Trophoblast cell (in vitro differentiated cells and primary cell): ENCODE data around the gene CALM3.
A peak's percentile ranks its signal among the peaks of the same experiment; 100 is the strongest.

Experiments used
- DNase-seq, 2 donors: peaks; one replicate each; pipeline ENCODE4 v3.0.0-alpha.2; 2016
- H2AFZ ChIP-seq: 2 replicates; pipeline ENCODE4 v1.6.1; 2013; ENCODE audit warnings: low read length, moderate library complexity, mild to moderate bottlenecking; ENCODE audit not compliant: insufficient read depth, poor library complexity
- H2AK5ac ChIP-seq: 2 replicates; pipeline ENCODE4 v1.6.1; 2013; ENCODE audit warnings: mild to moderate bottlenecking, low read length
- H2BK120ac ChIP-seq: 2 replicates; pipeline ENCODE4 v1.6.1; 2013; ENCODE audit warnings: low read length, mild to moderate bottlenecking, moderate library complexity; ENCODE audit not compliant: insufficient read depth, poor library complexity
- H2BK12ac ChIP-seq: 2 replicates; pipeline ENCODE4 v1.6.1; 2013; ENCODE audit warnings: mild to moderate bottlenecking, low read length, moderate library complexity
- H2BK5ac ChIP-seq: 2 replicates; pipeline ENCODE4 v1.6.1; 2013; ENCODE audit warnings: low read length, low read depth, moderate library complexity, mild to moderate bottlenecking; ENCODE audit not compliant: poor library complexity
- H3K14ac ChIP-seq: 2 replicates; pipeline ENCODE4 v1.6.1; 2013; ENCODE audit warnings: mild to moderate bottlenecking, low read length
- H3K18ac ChIP-seq: 2 replicates; pipeline ENCODE4 v1.6.1; 2013; ENCODE audit warnings: mild to moderate bottlenecking, low read length
- H3K23ac ChIP-seq: 2 replicates; pipeline ENCODE4 v1.6.1; 2013; ENCODE audit warnings: low read length
- H3K27ac ChIP-seq: 2 replicates; pipeline ENCODE4 v1.5.1; 2013; ENCODE audit warnings: low read depth, mild to moderate bottlenecking, inconsistent platforms, low read length, moderate library complexity
- H3K27me3 ChIP-seq: 2 replicates; pipeline ENCODE4 v1.6.1; 2013; ENCODE audit warnings: inconsistent platforms, mild to moderate bottlenecking, low read length, moderate library complexity; ENCODE audit not compliant: insufficient read depth
- H3K36me3 ChIP-seq, 2 experiments: 1 replicate in 1 of 2; 2 replicates in 1 of 2; pipeline ENCODE4 v1.6.1; 2013; ENCODE audit warnings: low read length in 2 of 2, mild to moderate bottlenecking in 2 of 2, moderate library complexity in 1 of 2; ENCODE audit not compliant: insufficient read depth in 2 of 2, control insufficient read depth in 1 of 2
- H3K4ac ChIP-seq: 2 replicates; pipeline ENCODE4 v1.6.1; 2013; ENCODE audit warnings: low read depth, mild to moderate bottlenecking, low read length, moderate library complexity
- H3K4me1 ChIP-seq, 2 experiments: 1 replicate in 1 of 2; 2 replicates in 1 of 2; pipeline ENCODE4 v1.6.1; 2013; ENCODE audit warnings: low read length in 2 of 2, mild to moderate bottlenecking in 2 of 2, moderate library complexity in 1 of 2; ENCODE audit not compliant: insufficient read depth in 2 of 2, control insufficient read depth in 1 of 2
- H3K4me2 ChIP-seq: 2 replicates; pipeline ENCODE4 v1.6.1; 2013; ENCODE audit warnings: inconsistent platforms, mild to moderate bottlenecking, low read length, moderate library complexity
- H3K4me3 ChIP-seq: 2 replicates; pipeline ENCODE4 v1.5.1; 2013; ENCODE audit warnings: mild to moderate bottlenecking, low read depth, low read length, inconsistent platforms
- H3K79me1 ChIP-seq: one replicate; pipeline ENCODE4 v1.6.1; 2013; ENCODE audit warnings: low read length
- H3K79me2 ChIP-seq: 2 replicates; pipeline ENCODE4 v1.6.1; 2013; ENCODE audit warnings: low read length, mild to moderate bottlenecking; ENCODE audit not compliant: control insufficient read depth, insufficient read depth, poor library complexity
- H3K9ac ChIP-seq: 2 replicates; pipeline ENCODE4 v1.6.1; 2013; ENCODE audit warnings: mild to moderate bottlenecking, low read length
- H3K9me3 ChIP-seq: 2 replicates; pipeline ENCODE4 v1.6.1; 2013; ENCODE audit warnings: low read depth, mild to moderate bottlenecking, control low read depth, inconsistent platforms, low read length; ENCODE audit not compliant: insufficient read depth
- H4K12ac ChIP-seq: 2 replicates; pipeline ENCODE4 v1.6.1; 2013; ENCODE audit warnings: low read depth, mild to moderate bottlenecking, low read length, moderate library complexity
- H4K8ac ChIP-seq: 2 replicates; pipeline ENCODE4 v1.6.1; 2013; ENCODE audit warnings: low read depth, mild to moderate bottlenecking, low read length, moderate library complexity
- H4K91ac ChIP-seq: one replicate; pipeline ENCODE4 v1.6.1; 2013; ENCODE audit warnings: low read depth, mild to moderate bottlenecking, low read length, moderate library complexity
- WGBS: extraction: QIAGEN DNeasy Blood & Tissue Kit; methylation state at CpG from one replicate; pipeline ENCODE4 v1.1.7; 2013; ENCODE audit warnings: missing lambda C conversion rate; ENCODE audit not compliant: insufficient read length, insufficient coverage; ENCODE audit errors: extremely low coverage; 5-methylcytosine and 5-hydroxymethylcytosine counted together

CALM3 gene

DNA sequence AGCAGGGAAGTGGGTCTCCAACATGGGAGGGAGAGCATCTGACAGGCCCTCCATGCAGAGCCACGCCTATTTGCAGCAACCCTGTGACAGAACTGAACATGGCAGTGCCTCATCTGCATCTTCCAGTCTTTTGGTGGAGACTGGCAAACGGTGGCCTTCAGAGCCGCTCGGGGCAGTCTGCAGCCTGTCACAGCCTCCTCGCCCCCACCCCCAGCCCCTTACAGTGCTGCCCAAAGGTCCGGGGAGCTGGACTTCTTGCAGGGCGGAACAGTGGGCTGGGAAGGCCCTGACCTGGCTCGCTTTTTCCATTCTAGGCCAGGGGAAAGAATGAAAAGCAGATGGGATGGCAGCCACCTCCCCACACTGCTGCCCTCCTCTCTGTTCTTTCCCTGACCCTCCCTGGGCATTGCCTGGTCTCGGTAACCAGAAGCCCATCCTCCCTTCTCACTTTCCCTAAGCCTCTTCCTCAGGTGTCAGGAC lies 2.7 kb downstream of the CALM3 start:
- H3K4ac ChIP-seq, result peak overlapping the region; percentile 93
- no peak overlapping the region for H3K27ac ChIP-seq
- WGBS, result no CpG with 5 or more reads among the region's 9 CpGs
- H2BK5ac ChIP-seq, result no peak overlapping the region
- DNase-seq, result no peak
- no peak overlapping the region for H3K4me2 ChIP-seq
- H3K27me3 ChIP-seq, result no peaks in the 10 kb centered on the region
- H2AFZ ChIP-seq, result no peak overlapping the region
- no peak overlapping the region for H2BK12ac ChIP-seq
- H3K4me3 ChIP-seq, result no peak overlapping the region
- H3K79me2 ChIP-seq, result peaks cover 26% of the 10 kb centered on the region
- H3K23ac ChIP-seq, result no peak overlapping the region
- no peak overlapping the region for H4K12ac ChIP-seq
- no peak overlapping the region for H3K9ac ChIP-seq
- no peak overlapping the region for H2AK5ac ChIP-seq
- peaks cover 11 to 13% of the 10 kb centered on the region in 2 experiments for H3K4me1 ChIP-seq
- H3K36me3 ChIP-seq, result peaks cover 36 to 45% of the 10 kb centered on the region in 2 experiments
- no peak overlapping the region for H2BK120ac ChIP-seq
- no peak overlapping the region for H3K18ac ChIP-seq
- H4K91ac ChIP-seq, result no peak overlapping the region
- H3K79me1 ChIP-seq, result peaks cover 14% of the 10 kb centered on the region
- no peak overlapping the region for H3K14ac ChIP-seq
- H4K8ac ChIP-seq, result no peak overlapping the region
- H3K9me3 ChIP-seq, result peaks cover 2% of the 10 kb centered on the region

DNA sequence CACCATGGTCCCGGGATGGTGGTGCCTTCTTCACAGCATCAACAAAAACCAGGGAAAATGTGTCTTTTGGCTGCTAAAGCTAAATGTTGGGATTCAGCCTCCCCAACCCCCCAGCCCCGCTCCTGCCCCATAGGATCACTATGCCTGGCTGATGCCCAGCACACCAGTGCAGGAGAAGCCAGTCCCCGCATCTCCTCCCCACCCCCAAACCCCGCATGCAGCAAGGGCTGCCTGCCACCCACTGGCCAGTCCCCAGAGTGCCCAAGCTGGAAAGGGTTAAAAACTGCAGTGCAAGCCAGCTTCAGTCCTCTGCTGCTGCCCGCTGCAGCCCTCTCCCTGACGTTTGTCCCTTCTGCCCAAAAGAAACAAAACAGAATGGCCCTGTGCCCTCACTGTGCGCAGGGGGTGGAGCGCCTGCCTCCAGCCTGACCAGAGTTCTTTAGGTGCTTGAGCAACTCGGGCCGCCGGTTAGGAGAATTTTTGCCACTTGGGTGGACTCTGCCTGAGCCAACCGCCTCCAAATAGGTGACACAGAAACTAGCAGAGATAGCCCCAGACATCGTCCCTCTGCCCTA lies 3.7 kb downstream of the CALM3 start:
- Histone ChIP-seq H2AFZ (no peak overlapping the region), H3K4me1 (peaks cover 11 to 13% of the 10 kb centered on the region in 2 experiments), H4K8ac (no peak overlapping the region), H2BK5ac (no peak overlapping the region), H3K36me3 (peaks cover 47 to 56% of the 10 kb centered on the region in 2 experiments), H3K4me3 (no peak overlapping the region), H3K14ac (no peak overlapping the region), H3K4ac (no peak overlapping the region), H2AK5ac (no peak overlapping the region), H3K4me2 (no peak overlapping the region), H4K12ac (no peak overlapping the region), H3K9ac (no peak overlapping the region), H3K27ac (no peak overlapping the region), H3K27me3 (no peaks in the 10 kb centered on the region), H3K18ac (no peak overlapping the region), H2BK120ac (no peak overlapping the region), H3K79me1 (peaks cover 14% of the 10 kb centered on the region), H2BK12ac (no peak overlapping the region), H4K91ac (no peak overlapping the region), H3K23ac (no peak overlapping the region), H3K9me3 (no peaks in the 10 kb centered on the region), H3K79me2 (peaks cover 26% of the 10 kb centered on the region)
- WGBS, result no CpG with 5 or more reads among the region's 13 CpGs
- no peak for DNase-seq

DNA sequence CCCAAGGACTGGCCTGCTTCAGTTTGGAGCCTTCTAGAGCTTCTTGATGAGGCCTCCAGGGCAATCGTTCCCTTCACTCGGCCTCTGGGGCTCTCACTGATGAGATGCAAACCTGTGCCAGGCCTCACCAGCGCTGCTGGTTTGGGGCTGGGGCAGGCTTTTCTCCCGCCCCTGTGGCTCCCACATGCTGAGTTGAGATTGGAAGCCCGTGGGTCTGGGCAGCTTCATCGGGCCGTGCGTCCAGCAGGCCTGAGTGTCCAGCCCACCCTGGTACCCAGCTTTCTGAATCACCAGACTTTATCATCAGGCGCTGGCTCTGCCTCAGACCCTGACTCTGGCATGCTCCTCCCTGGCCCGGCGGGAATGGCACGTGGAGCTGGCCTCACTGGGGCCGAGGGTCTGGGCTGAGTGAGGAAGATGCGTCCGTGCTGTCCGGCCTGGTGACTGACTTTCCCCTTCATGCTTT lies 4.3 kb downstream of the CALM3 start:
- no peak for DNase-seq
- Histone ChIP-seq H2AFZ (no peak overlapping the region), H3K27ac (no peak overlapping the region), H3K4ac (no peak overlapping the region), H2BK5ac (no peak overlapping the region), H4K91ac (no peak overlapping the region), H3K14ac (no peak overlapping the region), H3K9ac (no peak overlapping the region), H3K23ac (no peak overlapping the region), H3K9me3 (no peaks in the 10 kb centered on the region), H2AK5ac (no peak overlapping the region), H4K12ac (no peak overlapping the region), H3K4me3 (no peak overlapping the region), H4K8ac (no peak overlapping the region), H3K79me2 (peaks cover 24% of the 10 kb centered on the region), H3K79me1 (peaks cover 11% of the 10 kb centered on the region), H2BK12ac (no peak overlapping the region), H3K36me3 (peaks cover 51 to 59% of the 10 kb centered on the region in 2 experiments), H2BK120ac (no peak overlapping the region), H3K27me3 (no peaks in the 10 kb centered on the region), H3K18ac (no peak overlapping the region), H3K4me2 (no peak overlapping the region), H3K4me1 (peaks cover 10 to 11% of the 10 kb centered on the region in 2 experiments)
- no CpG with 5 or more reads among the region's 16 CpGs for WGBS

DNA sequence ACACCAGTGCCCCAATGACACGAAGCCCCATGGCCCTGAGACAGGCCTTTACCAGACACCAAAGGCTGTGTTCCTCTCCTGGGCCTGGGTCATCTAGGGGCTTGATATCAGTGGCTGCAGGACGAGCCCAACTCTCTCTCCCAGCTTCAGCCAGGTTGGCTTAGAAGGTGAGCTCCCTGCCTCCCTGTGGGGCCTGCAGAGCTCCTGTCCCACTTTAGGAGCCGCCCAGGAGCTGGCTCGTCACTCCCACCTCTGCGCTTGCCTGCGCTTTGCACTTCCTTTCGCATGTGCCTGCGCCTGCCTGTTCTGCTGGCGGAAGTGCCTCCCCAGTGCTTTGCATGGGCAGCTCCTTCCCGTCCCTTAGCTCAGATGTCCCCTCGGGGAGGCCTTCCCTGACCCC lies 4.9 kb downstream of the CALM3 start:
- Histone ChIP-seq H4K91ac (no peak overlapping the region), H3K79me2 (peaks cover 22% of the 10 kb centered on the region), H3K27me3 (no peaks in the 10 kb centered on the region), H2BK12ac (no peak overlapping the region), H3K4ac (no peak overlapping the region), H3K9me3 (no peaks in the 10 kb centered on the region), H4K12ac (no peak overlapping the region), H3K23ac (no peak overlapping the region), H3K27ac (no peak overlapping the region), H3K4me3 (no peak overlapping the region), H2AFZ (no peak overlapping the region), H3K4me1 (peaks cover 10 to 11% of the 10 kb centered on the region in 2 experiments), H3K79me1 (peaks cover 6% of the 10 kb centered on the region), H3K9ac (no peak overlapping the region), H3K14ac (no peak overlapping the region), H3K36me3 (peaks cover 57 to 64% of the 10 kb centered on the region in 2 experiments), H3K18ac (peak overlapping the region; percentile 34), H3K4me2 (no peak overlapping the region), H4K8ac (no peak overlapping the region), H2AK5ac (no peak overlapping the region), H2BK5ac (no peak overlapping the region), H2BK120ac (no peak overlapping the region)
- no CpG with 5 or more reads among the region's 11 CpGs for WGBS
- DNase-seq, result no peak
